Spleen (tissue), 11 donors: ENCODE measurements around the gene SHC3. TPM values are rescaled to one million over a fixed set of nuclear protein-coding genes. Genes with fewer than 3 reads are reported as not detected.

Experiments used
- DNase-seq: peaks from one replicate; pipeline ENCODE4 v3.0.0-alpha.2; 2020
- H3K27ac ChIP-seq, 8 donors: fragments of 200-600 bp; sonication (generic) in 7 of 8; 1 replicate in 4 of 8; 2 replicates in 4 of 8; pipeline versions ENCODE4 v1.5.0 to v1.8.0; 2016 to 2021; ENCODE audit warnings: inconsistent platforms in 4 of 8, mild to moderate bottlenecking in 4 of 8, moderate library complexity in 1 of 8
- H3K27me3 ChIP-seq, 7 donors: fragments of 200-600 bp; sonication (generic) in 6 of 7; replicated peaks in 1 of 7; 1 replicate in 4 of 7; 2 replicates in 3 of 7; pipeline versions ENCODE4 v1.5.0 to v1.8.0; 2016 to 2021; ENCODE audit warnings: inconsistent platforms in 3 of 7, mild to moderate bottlenecking in 1 of 7
- H3K36me3 ChIP-seq, 6 donors: fragments of 200-600 bp; sonication (generic) in 5 of 6; 1 replicate in 4 of 6; 2 replicates in 2 of 6; pipeline versions ENCODE4 v1.5.0 to v1.8.0; 2016 to 2021; ENCODE audit warnings: inconsistent platforms in 2 of 6
- H3K4me1 ChIP-seq, 6 donors: fragments of 200-600 bp; sonication (generic) in 5 of 6; 1 replicate in 3 of 6; 2 replicates in 3 of 6; pipeline versions ENCODE4 v1.5.0 to v1.8.0; 2016 to 2021; ENCODE audit warnings: inconsistent platforms in 3 of 6
- H3K4me3 ChIP-seq, 8 donors: fragments of 200-600 bp; sonication (generic) in 7 of 8; 1 replicate in 4 of 8; 2 replicates in 4 of 8; pipeline versions ENCODE4 v1.5.0 to v1.8.0; 2016 to 2021; ENCODE audit warnings: inconsistent platforms in 4 of 8, mild to moderate bottlenecking in 4 of 8, moderate library complexity in 2 of 8
- H3K9me3 ChIP-seq, 8 donors: fragments of 200-600 bp; sonication (generic) in 7 of 8; 1 replicate in 4 of 8; 2 replicates in 4 of 8; pipeline versions ENCODE4 v1.5.0 to v1.8.0; 2016 to 2021; ENCODE audit warnings: inconsistent platforms in 4 of 8
- CTCF ChIP-seq, 11 experiments: fragments of 200-600 bp in 7 of 11; fragments of 450-650 bp in 4 of 11; sonication (generic) in 4 of 11; IDR thresholded peaks in 8 of 11; conservative IDR thresholded peaks in 3 of 11; 1 replicate in 7 of 11; 2 replicates in 4 of 11; pipeline versions ENCODE4 v1.4.0 to v1.8.0; 2016 to 2021; ENCODE audit warnings: antibody characterized with exemption in 11 of 11, inconsistent platforms in 4 of 11, mild to moderate bottlenecking in 1 of 11
- POLR2A ChIP-seq, 3 donors: fragments of 450-650 bp; IDR thresholded peaks; one replicate each; pipeline ENCODE4 v1.5.1; 2017; ENCODE audit warnings: antibody characterized with exemption in 3 of 3, mild to moderate bottlenecking in 1 of 3
- POLR2AphosphoS5 ChIP-seq, 3 donors: sonication (generic); formaldehyde crosslinking; IDR thresholded peaks; one replicate each; pipeline ENCODE4 v1.5.1; 2017; ENCODE audit warnings: antibody characterized with exemption in 3 of 3
- WGBS, 5 donors: extraction: QIAGEN DNeasy Blood & Tissue Kit in 3 of 5; methylation state at CpG; one replicate each; pipeline versions ENCODE4 v1.1.5 to v1.1.7; 2013 to 2018; 5-methylcytosine and 5-hydroxymethylcytosine counted together
- intact Hi-C: fragments of 100-400 bp; cut with DNase I; formaldehyde crosslinking; loops from one replicate; pipeline ENCODE4 v1.15.0; 2023; ENCODE audit warnings: low total_unique reads
- polyA plus RNA-seq, 3 donors: library from polyadenylated mRNA; stranded (reverse); fragments of 200-250 nt; gene quantifications; one replicate each; pipeline ENCODE4 v1.2.1, GENCODE V29; 2013
- total RNA-seq, 7 donors: library from RNA; depleted of rRNA in 3 of 7; stranded (reverse); fragments of >200 nt in 3 of 7; fragmentation: NEBNext Ultra II Directional in 4 of 7; extraction: Animal tissue kit (Norgen Biotek cat#: 25700) in 4 of 7; gene quantifications; one replicate each; pipeline versions ENCODE4 v1.1.0 to v1.2.1, GENCODE V29; 2016 to 2021
- donor health status: healthy with polysubstance abuse.
- donor health status: DM: no; HTN: no; CAD: no; lungs with moderate emphysema.
- donor health status: DM: no; HTN: no; CAD: no.
- donor health status: Bipolar disorder and iron deficiency.
- donor health status: healthy.
- donor health status: DM: no; HTN: no; CAD: no.
- donor health status: DM: yes; HTN: yes; CAD: no.

The SHC3 gene
- total and polyA plus RNA-seq, 10 donors = 0.03 to 0.70 (median 0.07) TPM; not detected in 1

- no peak for DNase-seq
- TF ChIP-seq POLR2A (IDR thresholded peaks at IDR 0.05) = no peak
- no peak for TF ChIP-seq POLR2AphosphoS5 (IDR thresholded peaks at IDR 0.05)
- no peak for TF ChIP-seq CTCF (IDR thresholded peaks at IDR 0.05 in 8 of 11, conservative IDR thresholded peaks at IDR 0.05 in 3 of 11)
- Histone ChIP-seq H3K27me3 (no peaks in the 10 kb centered on the region), H3K9me3 (no peaks in the 10 kb centered on the region), H3K36me3 (no peaks in the 10 kb centered on the region), H3K4me1 (peaks cover 0 to 10% (median 0%) of the 10 kb centered on the region in 6 donors), H3K4me3 (no peak overlapping the region), H3K27ac (no peak overlapping the region)
- 86 to 97% (median 92%) methylated on average over 2 of the region's 2 CpGs for WGBS, 5 donors
- intact Hi-C loops = no loop called here
Observed at GRCh38 chr9:89039664-89040063, 139.0 kb downstream of the SHC3 start.

- Histone ChIP-seq H3K4me3 (no peak overlapping the region), H3K27me3 (peaks cover 0 to 5% (median 0%) of the 10 kb centered on the region in 7 donors), H3K9me3 (no peaks in the 10 kb centered on the region), H3K36me3 (no peaks in the 10 kb centered on the region), H3K4me1 (peaks cover 0 to 10% (median 0%) of the 10 kb centered on the region in 6 donors), H3K27ac (no peak overlapping the region)
- no peak for DNase-seq
- no peak for TF ChIP-seq POLR2AphosphoS5 (IDR thresholded peaks at IDR 0.05)
- 90 to 95% (median 93%) methylated on average over 4 of the region's 4 CpGs for WGBS, 5 donors
- intact Hi-C loops = no loop called here
Observed at GRCh38 chr9:89039104-89039465, 139.5 kb downstream of the SHC3 start.

DNA sequence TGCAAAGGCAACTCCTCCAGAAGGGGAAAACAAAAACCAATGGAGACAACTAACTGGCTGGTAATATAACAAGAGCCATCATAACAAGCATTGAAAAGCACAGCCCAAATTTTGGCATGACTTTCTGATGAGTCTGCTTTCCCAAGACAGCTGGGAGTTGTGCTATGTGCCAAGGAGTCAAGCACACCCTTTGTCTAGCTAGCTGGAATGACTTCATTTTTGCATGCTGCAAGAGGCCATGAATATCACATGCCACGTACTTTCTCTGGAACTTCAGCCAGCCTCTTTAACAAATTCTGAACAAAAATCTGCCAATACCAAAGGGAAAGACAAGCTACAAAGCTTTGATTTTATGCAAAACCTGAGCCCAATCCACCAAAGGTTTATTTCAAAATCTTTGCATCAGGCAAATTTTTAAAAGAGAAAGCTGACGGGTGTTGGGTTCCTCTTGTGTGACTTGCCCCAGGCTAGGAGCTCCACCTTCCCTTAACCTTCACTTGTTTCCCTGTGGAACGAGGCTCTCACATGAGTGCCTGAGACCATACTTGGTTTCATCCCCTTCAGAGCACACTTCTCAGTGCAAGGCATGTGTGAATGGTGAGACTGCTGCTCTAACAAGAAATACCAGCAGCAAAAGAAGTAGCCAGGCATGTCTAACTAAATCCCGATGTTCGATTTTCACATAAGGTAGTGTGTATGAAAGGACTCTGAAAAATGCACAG lies 140.1 kb downstream of the SHC3 start:
- no peak overlapping the region for H3K4me3 ChIP-seq
- peaks cover 0 to 10% (median 0%) of the 10 kb centered on the region in 6 donors for H3K4me1 ChIP-seq
- DNase-seq = no peak
- H3K9me3 ChIP-seq = no peaks in the 10 kb centered on the region
- H3K27me3 ChIP-seq = peaks cover 0 to 7% (median 0%) of the 10 kb centered on the region in 7 donors
- TF ChIP-seq POLR2AphosphoS5 (IDR thresholded peaks at IDR 0.05) (no peak), CTCF (IDR thresholded peaks at IDR 0.05 in 8 of 11, conservative IDR thresholded peaks at IDR 0.05 in 3 of 11) (no peak), POLR2A (IDR thresholded peaks at IDR 0.05) (no peak)
- intact Hi-C loops = no loop called here
- WGBS, 5 donors = 76 to 84% (median 79%) methylated on average over 5 of the region's 5 CpGs
- H3K27ac ChIP-seq = no peak overlapping the region
- no peaks in the 10 kb centered on the region for H3K36me3 ChIP-seq

- TF ChIP-seq CTCF (IDR thresholded peaks at IDR 0.05 in 8 of 11, conservative IDR thresholded peaks at IDR 0.05 in 3 of 11) = no peak
- no peak for TF ChIP-seq POLR2A (IDR thresholded peaks at IDR 0.05)
- no peak for TF ChIP-seq POLR2AphosphoS5 (IDR thresholded peaks at IDR 0.05)
- intact Hi-C loops = no loop called here
- H3K4me3 ChIP-seq = no peak overlapping the region
- H3K27me3 ChIP-seq = peaks cover 0 to 7% (median 0%) of the 10 kb centered on the region in 7 donors
- peaks cover 0 to 10% (median 0%) of the 10 kb centered on the region in 6 donors for H3K4me1 ChIP-seq
- H3K9me3 ChIP-seq = no peaks in the 10 kb centered on the region
- no peak for DNase-seq
- 88 to 92% (median 91%) methylated on average over 9 of the region's 9 CpGs for WGBS, 5 donors
- H3K36me3 ChIP-seq = no peaks in the 10 kb centered on the region
- no peak overlapping the region for H3K27ac ChIP-seq
Observed at GRCh38 chr9:89037891-89038290, 140.7 kb downstream of the SHC3 start.
